ENCODE measurements around the gene EIF3I.
A peak's percentile ranks its signal among the peaks of the same experiment; 100 is the strongest.

The EIF3I gene

DNA sequence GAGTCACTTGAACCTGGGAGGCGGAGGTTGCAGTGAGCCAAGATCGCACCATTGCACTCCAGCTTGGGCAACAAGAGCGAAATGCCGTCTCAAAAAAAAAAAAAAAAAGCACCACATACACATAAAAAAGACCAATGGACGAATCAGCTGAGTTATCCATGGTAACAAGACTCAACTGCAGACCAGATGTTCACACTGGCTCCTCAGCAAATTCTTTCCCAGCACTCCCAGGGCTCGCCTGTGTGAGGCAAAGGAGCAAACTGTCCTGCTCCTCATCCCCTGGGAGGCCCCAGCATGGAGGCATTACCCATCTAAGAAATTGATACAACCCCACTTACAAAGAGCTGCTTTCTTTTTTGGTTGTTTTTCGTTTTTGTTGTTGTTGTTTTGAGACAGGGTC, 3.2 kb upstream of the EIF3I start:
- Histone ChIP-seq H2AFZ (ENCODE audit: low read length) (no peak overlapping the region), H4K20me1 (ENCODE audit: insufficient read depth, low read length, poor library complexity, severe bottlenecking) (no peaks in the 10 kb centered on the region)
- no peak for TF ChIP-seq EZH2phosphoT487 (IDR thresholded peaks at IDR 0.05; ENCODE audit: borderline replicate concordance)
- TF ChIP-seq, protein P1, sequence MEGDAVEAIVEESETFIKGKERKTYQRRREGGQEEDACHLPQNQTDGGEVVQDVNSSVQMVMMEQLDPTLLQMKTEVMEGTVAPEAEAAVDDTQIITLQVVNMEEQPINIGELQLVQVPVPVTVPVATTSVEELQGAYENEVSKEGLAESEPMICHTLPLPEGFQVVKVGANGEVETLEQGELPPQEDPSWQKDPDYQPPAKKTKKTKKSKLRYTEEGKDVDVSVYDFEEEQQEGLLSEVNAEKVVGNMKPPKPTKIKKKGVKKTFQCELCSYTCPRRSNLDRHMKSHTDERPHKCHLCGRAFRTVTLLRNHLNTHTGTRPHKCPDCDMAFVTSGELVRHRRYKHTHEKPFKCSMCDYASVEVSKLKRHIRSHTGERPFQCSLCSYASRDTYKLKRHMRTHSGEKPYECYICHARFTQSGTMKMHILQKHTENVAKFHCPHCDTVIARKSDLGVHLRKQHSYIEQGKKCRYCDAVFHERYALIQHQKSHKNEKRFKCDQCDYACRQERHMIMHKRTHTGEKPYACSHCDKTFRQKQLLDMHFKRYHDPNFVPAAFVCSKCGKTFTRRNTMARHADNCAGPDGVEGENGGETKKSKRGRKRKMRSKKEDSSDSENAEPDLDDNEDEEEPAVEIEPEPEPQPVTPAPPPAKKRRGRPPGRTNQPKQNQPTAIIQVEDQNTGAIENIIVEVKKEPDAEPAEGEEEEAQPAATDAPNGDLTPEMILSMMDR (conservative IDR thresholded peaks at IDR 0.05; ENCODE audit: low read length) = no peak

GRCh38 chr1:32220746-32221580, 1.2 kb upstream of the EIF3I start:
- Histone ChIP-seq H3K79me2 (ENCODE audit: insufficient read depth, low read length) (peaks cover 22% of the 10 kb centered on the region), H2AFZ (ENCODE audit: low read length) (no peak overlapping the region), H3K36me3 (ENCODE audit: insufficient read depth, low read length) (no peaks in the 10 kb centered on the region; the same call in 1 of the 2 replicates)

More for the DNA sequence above, 3.2 kb upstream of the EIF3I start:
- Histone ChIP-seq H3K4me3 (ENCODE audit: low read length, poor library complexity, severe bottlenecking) (no peak overlapping the region), H3K4me1 (ENCODE audit: insufficient read depth, low read length, poor library complexity, severe bottlenecking) (peaks cover 24% of the 10 kb centered on the region), H3K79me2 (ENCODE audit: insufficient read depth, low read length) (peaks cover 18% of the 10 kb centered on the region), H3K9me3 (ENCODE audit: insufficient read depth, low read depth, low read length) (no peaks in the 10 kb centered on the region), H3K4me2 (ENCODE audit: low read depth, low read length, poor library complexity, severe bottlenecking) (no peak overlapping the region), H3K9ac (ENCODE audit: low read depth, low read length, poor library complexity, severe bottlenecking) (no peak overlapping the region), H3F3A (ENCODE audit: low read depth) (no peaks in the 10 kb centered on the region), H3K36me3 (ENCODE audit: insufficient read depth, low read length) (no peaks in the 10 kb centered on the region), H3K27me3 (ENCODE audit: insufficient read depth, low read length, poor library complexity, severe bottlenecking) (no peaks in the 10 kb centered on the region), H3K9me2 (replicated peaks; ENCODE audit: low read depth, low read length) (no peaks in the 10 kb centered on the region)

GRCh38 chr1:32221581-32221979, 627 bp upstream of the EIF3I start:
- no peaks in the 10 kb centered on the region for H3F3A ChIP-seq (ENCODE audit: low read depth)
- no peaks in the 10 kb centered on the region for H3K9me3 ChIP-seq (ENCODE audit: insufficient read depth, low read depth, low read length)
- H3K79me2 ChIP-seq (ENCODE audit: insufficient read depth, low read length) = peaks cover 22% of the 10 kb centered on the region
- H3K9ac ChIP-seq (ENCODE audit: low read depth, low read length, poor library complexity, severe bottlenecking) = peak overlapping the region; percentile 85
- no peak for TF ChIP-seq EZH2phosphoT487 (IDR thresholded peaks at IDR 0.05; ENCODE audit: borderline replicate concordance)
- TF ChIP-seq, protein P1 (conservative IDR thresholded peaks at IDR 0.05; ENCODE audit: low read length) = no peak
- H4K20me1 ChIP-seq (ENCODE audit: insufficient read depth, low read length, poor library complexity, severe bottlenecking) = no peaks in the 10 kb centered on the region
- H3K4me2 ChIP-seq (ENCODE audit: low read depth, low read length, poor library complexity, severe bottlenecking) = peak overlapping the region; percentile 91
- no peaks in the 10 kb centered on the region for H3K9me2 ChIP-seq (replicated peaks; ENCODE audit: low read depth, low read length)
- peak overlapping the region; percentile 73; the same call in 1 of the 2 replicates for H2AFZ ChIP-seq (ENCODE audit: low read length)
- H3K36me3 ChIP-seq (ENCODE audit: insufficient read depth, low read length) = no peaks in the 10 kb centered on the region; the same call in 1 of the 2 replicates
- H3K4me1 ChIP-seq (ENCODE audit: insufficient read depth, low read length, poor library complexity, severe bottlenecking) = peaks cover 27% of the 10 kb centered on the region
- no peaks in the 10 kb centered on the region for H3K27me3 ChIP-seq (ENCODE audit: insufficient read depth, low read length, poor library complexity, severe bottlenecking)
- H3K4me3 ChIP-seq (ENCODE audit: low read length, poor library complexity, severe bottlenecking) = peak overlapping the region; percentile 90

More at GRCh38 chr1:32220746-32221580, 1.2 kb upstream of the EIF3I start:
- Histone ChIP-seq H3K4me3 (ENCODE audit: low read length, poor library complexity, severe bottlenecking) (peak overlapping the region; percentile 90), H3K9me2 (replicated peaks; ENCODE audit: low read depth, low read length) (no peaks in the 10 kb centered on the region), H3K4me1 (ENCODE audit: insufficient read depth, low read length, poor library complexity, severe bottlenecking) (peaks cover 27% of the 10 kb centered on the region), H3K27me3 (ENCODE audit: insufficient read depth, low read length, poor library complexity, severe bottlenecking) (no peaks in the 10 kb centered on the region), H3K4me2 (ENCODE audit: low read depth, low read length, poor library complexity, severe bottlenecking) (peak overlapping the region; percentile 91), H3K9me3 (ENCODE audit: insufficient read depth, low read depth, low read length) (no peaks in the 10 kb centered on the region), H3F3A (ENCODE audit: low read depth) (no peaks in the 10 kb centered on the region), H3K9ac (ENCODE audit: low read depth, low read length, poor library complexity, severe bottlenecking) (no peak overlapping the region), H4K20me1 (ENCODE audit: insufficient read depth, low read length, poor library complexity, severe bottlenecking) (no peaks in the 10 kb centered on the region)
- TF ChIP-seq EZH2phosphoT487 (IDR thresholded peaks at IDR 0.05; ENCODE audit: borderline replicate concordance) = no peak
- TF ChIP-seq, protein P1 (conservative IDR thresholded peaks at IDR 0.05; ENCODE audit: low read length) = no peak
